HG03066 (cell line): ENCODE measurements around the gene VILL.
"Not testable (repeated sequence)": the region's sequence is repeated elsewhere in the genome, so short reads cannot be mapped to it uniquely, and the experiment has no call there.

Experiments
- ATAC-seq: cut with Tn5 transposase; IDR thresholded peaks from one replicate; pipeline ENCODE4 v1.9.1; 2021; ENCODE audit warnings: low read depth; ENCODE audit not compliant: unreplicated experiment

Gene VILL

GRCh38 chr3:38031022-38031994 lies 40.7 kb downstream of the VILL start:
- no peak for ATAC-seq

DNA sequence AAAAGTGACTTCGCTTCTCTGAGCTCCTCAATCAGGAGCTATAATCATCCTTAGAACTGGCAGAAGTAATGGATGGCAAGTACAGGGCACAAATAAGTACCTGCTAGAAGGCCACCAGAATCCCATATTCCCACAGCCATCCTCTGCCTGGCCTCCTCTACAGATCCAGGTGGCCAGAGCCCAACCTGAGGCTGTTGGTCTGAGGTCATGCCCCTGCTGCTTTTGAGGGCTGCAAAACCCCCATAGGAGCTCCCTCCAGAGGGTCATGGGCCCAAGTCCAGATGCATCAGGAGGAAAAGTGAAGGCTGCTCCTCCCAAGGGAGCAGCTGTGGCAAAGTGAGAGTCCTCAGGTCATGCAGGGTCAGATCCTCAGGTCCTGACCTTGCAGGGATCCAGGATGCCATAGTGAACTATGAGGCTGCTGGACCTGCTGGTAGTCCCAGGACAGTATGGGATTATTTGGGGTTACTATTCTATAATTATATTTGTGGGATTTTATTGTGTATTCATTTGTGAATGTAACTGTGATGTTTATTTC lies 41.8 kb downstream of the VILL start:
- no peak for ATAC-seq

DNA sequence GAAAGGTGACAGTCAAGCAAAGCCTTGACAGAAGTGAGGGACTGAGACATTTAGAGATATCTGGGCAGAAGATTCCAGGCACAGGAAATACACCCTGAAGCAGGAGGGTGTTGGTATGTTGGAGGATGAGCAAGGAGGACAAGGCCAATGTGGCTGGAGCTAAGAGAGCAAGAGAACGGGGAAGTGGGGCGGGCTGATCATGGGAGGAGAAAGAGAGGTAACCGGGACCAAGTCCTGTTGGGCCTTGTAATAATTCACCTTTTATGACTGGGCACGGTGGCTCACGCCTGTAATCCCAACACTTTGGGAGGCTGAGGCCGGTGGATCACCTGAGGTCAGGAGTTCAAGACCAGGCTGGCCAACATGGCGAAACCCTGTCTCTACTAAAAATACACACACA lies 43.0 kb downstream of the VILL start:
- not testable (repeated sequence) for ATAC-seq

DNA sequence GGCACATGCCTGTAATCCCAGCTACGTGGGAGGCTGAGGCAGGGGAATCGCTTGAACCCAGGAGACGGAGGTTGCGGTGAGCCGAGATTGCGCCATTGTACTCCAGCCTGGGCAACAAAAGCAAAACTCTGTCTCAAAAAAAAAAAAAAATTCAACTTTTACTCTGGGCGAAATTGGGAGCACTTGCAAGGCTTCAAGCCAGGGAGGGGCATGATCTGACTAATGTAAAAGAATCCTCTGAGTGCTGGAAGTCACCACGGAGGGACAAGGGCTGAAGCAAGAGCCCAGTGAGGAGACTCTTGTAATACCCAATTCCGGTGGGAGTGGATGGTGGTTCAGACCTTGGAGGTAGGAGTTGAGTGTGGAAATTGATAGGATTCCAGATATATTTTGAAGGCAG lies 43.7 kb downstream of the VILL start:
- ATAC-seq, result not testable (repeated sequence)

DNA sequence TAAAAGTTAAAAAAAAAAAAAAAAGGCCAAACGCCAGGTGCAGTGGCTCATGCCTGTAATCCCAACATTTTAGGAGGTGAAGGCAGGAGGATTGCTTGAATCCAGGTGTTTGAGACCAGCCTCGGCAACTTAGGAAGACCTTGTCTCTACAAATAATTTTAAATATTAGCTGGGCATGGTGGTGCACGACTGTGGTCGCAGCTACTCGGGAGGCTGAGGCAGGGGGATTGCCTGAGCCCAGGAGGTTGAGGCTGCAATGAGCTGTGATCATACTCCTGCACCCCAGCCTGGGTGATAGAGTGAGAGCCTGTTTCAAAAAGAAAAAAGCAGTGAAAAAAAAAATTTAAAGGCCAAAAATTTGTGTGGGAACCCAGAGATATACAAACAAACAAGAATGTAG lies 45.7 kb downstream of the VILL start:
- no peak for ATAC-seq

GRCh38 chr3:38036906-38037305 lies 46.3 kb downstream of the VILL start:
- ATAC-seq, result no peak

GRCh38 chr3:38038447-38038911 lies 47.9 kb downstream of the VILL start:
- no peak for ATAC-seq

DNA sequence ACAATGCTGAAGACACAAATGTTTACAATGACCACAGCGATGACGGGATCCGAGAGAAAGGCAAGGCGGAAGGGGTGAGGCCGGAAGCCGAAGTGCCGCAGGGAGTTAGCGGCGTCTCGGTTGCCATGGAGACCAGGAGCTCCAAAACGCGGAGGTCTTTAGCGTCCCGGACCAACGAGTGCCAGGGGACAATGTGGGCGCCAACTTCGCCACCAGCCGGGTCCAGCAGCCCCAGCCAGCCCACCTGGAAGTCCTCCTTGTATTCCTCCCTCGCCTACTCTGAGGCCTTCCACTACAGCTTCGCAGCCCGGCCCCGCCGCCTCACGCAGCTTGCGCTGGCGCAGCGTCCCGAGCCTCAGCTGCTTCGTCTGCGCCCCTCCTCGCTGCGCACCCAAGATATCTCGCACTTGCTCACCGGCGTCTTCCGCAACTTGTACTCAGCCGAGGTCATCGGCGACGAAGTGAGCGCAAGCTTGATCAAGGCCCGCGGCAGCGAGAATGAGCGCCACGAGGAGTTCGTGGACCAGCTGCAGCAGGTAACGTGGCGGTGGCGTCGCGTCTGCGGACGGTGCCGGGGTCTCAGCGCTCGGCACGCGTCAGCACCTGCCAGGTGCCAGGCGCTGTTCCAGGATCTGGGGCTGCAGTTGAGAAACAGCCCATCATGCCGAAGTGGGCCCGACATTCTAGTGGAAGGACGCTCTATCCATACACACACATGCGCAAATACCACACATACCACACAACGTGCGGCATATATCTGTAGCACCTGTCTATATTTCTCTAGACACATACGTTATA lies 48.7 kb downstream of the VILL start, which contains the start of gene DLEC1:
Gene DLEC1 (plus strand): TSS at position 108 of the 798 bp plus-strand sequence. CDS start 18 bp downstream, at position 126.
- peak; percentile 73 for ATAC-seq

DNA sequence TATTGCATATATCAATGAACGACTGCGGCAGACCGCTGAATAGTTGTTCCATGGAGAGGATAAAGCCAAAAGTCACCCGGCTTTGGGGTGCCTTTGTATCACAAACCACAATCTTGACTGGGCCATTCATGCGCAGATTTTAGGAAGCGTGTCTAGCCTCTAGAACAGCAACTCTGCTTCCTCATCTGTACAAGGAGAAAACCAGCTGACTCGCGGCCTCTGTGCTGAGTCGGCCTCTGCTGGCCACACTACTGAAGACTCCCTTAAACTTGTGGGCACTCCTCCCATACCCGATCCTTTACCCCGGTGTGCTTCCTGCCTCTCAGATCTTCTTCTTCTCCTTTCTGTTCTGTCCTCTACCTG lies 49.3 kb downstream of the VILL start:
- ATAC-seq, result peak; percentile 47

DNA sequence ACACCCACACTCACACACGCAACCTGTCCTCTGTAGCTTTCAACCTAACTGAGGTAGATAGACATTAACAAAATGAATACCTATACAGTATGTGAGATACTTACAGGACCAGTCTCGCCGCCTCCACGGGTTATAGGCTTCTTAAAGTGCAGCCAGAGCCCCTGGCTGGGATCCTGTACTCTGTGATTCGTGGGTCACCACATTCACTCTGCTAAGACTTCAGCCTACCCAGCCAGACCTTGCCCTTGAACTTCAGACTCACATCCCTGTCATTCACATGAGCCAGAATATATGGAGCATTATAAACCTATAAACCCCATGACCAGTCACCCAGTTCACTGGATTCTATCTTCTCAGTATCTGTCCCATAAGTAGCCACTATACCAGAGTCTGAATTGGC lies 49.8 kb downstream of the VILL start:
- no peak for ATAC-seq

- no peak for ATAC-seq
These were observed 52.9 kb downstream of the VILL start for GRCh38 chr3:38043486-38043885.

GRCh38 chr3:38046027-38046426 lies 55.4 kb downstream of the VILL start:
- ATAC-seq, result no peak

GRCh38 chr3:38046821-38047220 lies 56.2 kb downstream of the VILL start:
- ATAC-seq, result no peak

DNA sequence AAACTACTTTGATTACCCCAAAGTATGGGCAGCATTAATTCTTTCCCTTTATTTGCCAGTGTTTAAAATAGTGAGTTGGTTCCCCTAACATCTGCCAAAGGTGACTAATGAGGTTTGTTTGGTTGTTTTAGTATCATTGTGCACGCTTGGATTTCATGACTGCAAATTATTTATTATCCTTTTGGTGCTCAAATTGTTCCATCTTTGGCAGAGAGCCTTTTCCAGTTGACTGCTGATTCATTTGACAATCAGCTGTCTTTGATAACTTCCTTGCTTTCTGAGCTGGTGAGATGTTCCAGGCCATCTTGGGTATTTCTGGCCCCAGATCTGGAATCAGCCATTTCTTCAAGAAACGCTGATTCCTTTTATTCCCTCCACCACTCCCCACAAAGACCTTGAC lies 57.3 kb downstream of the VILL start:
- no peak for ATAC-seq

DNA sequence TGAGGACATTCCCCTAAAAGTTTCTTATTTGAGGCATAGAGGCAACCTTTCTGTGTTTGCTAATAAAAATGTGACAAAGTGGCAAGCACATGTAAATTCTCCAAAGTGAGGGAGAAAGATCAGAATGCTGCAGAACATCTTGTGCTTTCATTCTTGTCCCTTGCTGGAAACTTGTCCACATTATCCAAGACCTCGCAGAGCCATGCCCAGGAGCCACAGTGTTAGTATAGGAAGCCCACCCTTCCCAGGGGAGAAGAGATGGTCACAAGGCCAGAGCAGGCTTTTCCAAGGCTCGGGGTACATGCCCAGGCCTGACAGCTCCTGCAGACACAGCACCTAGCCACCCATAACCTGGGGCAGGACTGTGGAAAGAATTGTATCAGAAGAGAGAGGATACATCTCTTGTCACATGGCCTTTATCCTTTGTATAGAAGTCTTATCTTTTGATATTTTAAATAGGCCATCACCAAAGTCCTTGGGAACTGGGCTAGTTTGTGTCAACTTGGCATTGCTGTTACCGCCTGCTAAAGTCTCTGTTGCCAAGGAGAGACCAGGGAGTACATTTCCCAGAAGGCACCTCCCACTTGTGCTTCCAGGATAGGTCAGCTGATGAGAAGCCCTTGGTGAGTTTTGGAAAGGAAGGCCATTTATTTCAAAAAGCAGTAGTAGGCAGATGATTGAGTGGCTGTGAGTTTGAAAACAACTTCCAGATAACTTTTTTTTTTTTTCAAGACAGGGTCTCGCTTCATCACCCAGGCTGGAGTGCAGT lies 59.0 kb downstream of the VILL start:
- no peak for ATAC-seq

DNA sequence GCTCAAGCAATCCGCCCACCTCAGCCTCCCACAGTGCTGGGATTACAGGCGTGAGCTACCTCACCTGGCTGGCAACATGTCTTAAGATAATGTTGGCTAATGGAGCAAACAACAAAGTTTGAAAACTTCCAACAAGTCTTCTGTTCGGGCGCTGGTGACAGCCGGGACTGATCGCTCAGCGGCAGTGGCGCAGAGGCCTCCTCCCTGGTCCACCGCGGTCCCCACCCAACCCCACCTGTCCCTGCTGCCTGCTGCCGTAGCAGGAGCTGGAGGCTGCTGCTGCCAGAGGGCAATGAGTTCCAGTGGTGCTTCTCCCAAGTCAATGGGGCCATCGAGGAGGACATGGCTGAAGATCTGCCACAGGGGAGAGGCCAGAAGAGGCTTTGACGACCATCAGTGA lies 60.5 kb downstream of the VILL start:
- no peak for ATAC-seq

DNA sequence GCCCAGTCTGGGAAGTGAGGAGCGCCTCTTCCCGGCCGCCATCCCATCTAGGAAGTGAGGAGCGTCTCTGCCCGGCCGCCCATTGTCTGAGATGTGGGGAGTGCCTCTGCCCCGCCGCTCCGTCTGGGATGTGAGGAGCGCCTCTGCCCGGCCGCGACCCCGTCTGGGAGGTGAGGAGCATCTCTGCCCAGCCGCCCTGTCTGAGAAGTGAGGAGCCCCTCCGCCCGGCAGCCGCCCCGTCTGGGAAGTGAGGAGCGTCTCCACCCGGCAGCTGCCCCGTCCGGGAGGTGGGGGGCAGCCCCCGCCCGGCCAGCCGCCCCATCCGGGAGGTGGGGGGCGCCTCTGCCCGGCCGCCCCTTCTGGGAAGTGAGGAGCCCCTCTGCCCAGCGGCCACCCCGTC lies 62.7 kb downstream of the VILL start:
- not testable (repeated sequence) for ATAC-seq

GRCh38 chr3:38053813-38054498 lies 63.4 kb downstream of the VILL start:
- ATAC-seq, result not testable (repeated sequence)

DNA sequence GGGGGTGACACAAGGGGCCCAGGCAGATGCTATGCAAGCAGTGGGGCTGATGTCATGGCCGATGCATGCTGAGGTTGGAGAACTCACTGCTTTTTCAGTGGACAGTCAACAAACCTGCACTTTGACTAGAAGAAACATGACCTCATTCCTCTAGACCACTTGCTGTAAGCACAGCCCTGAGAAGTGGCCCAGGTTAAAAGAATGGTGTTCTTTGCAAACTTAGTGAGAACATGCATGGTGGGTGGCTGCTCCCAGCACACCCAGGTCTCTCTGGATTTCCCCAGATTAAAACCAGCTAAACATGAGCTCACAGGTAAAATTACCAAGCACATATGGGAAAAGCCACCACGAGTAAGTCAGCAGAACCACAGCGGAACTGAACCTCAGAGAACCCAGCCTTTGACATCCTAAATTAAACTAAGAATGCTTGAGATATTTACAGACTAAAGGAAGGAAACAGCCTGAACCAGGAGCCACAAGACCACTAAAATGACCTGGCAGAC lies 64.0 kb downstream of the VILL start:
- ATAC-seq, result no peak
